ENCODE data around the gene SKIDA1. TPM values are rescaled to one million over a fixed set of nuclear protein-coding genes. Genes with fewer than 3 reads are reported as not detected.

The SKIDA1 gene
- total and polyA plus RNA-seq, 4 donors: 0.10 to 1.6 (median 0.80) TPM

DNA sequence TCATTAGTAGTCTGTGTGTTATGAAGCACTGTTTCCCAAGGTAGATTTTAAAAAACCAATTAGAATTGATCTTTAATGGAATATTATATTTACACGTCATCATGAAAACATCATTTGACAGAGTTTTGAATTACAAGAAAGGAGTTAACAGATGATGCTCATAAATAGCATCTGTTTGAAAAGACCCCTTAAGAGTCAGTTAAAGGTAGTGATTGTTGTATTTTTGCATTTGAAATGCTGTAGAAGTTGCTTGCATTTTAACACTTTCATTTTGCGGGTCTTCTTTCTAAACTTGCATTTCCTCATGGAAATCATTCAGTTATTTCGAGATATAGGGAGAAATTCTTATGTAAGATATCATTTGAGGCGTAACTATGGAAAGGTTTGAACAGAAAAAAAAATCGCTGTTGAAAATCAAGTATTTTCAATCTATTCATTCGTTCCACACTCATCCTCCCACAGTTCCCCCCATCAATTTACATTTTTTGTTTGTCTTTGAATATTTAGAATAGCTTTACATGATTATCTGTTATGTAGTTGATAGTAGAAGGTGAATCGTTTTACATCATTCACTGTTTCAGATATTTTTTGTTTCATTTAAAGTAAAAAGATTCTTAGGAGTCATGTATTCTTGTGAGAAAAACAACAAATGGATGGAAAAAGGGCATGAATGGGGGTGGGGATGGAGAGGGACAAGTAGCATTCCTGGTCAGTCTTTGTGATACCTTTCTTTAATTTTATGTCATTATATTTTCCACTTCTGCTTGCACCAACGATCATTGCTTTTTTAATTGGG, 3.0 kb upstream of the SKIDA1 start:
- DNase-seq (peak in 2 of 3 donors; percentile 55 to 71), ATAC-seq (ENCODE audit: insufficient read depth, low FRiP score) (no peak)
- Histone ChIP-seq H3K4me3 (no peak overlapping the region), H3K9ac (ENCODE audit: insufficient read depth in 1 of 2, low read length in 2 of 2) (peak overlapping the region in 1 of 2 donors; percentile 72), H3K36me3 (ENCODE audit: control insufficient read depth in 4 of 4, insufficient read depth in 4 of 4, low read length in 4 of 4) (no peaks in the 10 kb centered on the region), H3K4me1 (ENCODE audit: control insufficient read depth in 5 of 5, insufficient read depth in 5 of 5, low read length in 5 of 5) (peaks cover 0 to 44% (median 1%) of the 10 kb centered on the region in 5 donors), H3K27me3 (ENCODE audit: control insufficient read depth in 3 of 3, insufficient read depth in 3 of 3, low read length in 2 of 3) (no peaks in the 10 kb centered on the region), H3K27ac (ENCODE audit: low read depth in 1 of 2, low read length in 1 of 2) (peak overlapping the region in 1 of 2 donors; percentile 97), H3K9me3 (ENCODE audit: control insufficient read depth in 4 of 4, insufficient read depth in 3 of 4, low read length in 3 of 4) (no peaks in the 10 kb centered on the region)
- TF ChIP-seq, protein P1, sequence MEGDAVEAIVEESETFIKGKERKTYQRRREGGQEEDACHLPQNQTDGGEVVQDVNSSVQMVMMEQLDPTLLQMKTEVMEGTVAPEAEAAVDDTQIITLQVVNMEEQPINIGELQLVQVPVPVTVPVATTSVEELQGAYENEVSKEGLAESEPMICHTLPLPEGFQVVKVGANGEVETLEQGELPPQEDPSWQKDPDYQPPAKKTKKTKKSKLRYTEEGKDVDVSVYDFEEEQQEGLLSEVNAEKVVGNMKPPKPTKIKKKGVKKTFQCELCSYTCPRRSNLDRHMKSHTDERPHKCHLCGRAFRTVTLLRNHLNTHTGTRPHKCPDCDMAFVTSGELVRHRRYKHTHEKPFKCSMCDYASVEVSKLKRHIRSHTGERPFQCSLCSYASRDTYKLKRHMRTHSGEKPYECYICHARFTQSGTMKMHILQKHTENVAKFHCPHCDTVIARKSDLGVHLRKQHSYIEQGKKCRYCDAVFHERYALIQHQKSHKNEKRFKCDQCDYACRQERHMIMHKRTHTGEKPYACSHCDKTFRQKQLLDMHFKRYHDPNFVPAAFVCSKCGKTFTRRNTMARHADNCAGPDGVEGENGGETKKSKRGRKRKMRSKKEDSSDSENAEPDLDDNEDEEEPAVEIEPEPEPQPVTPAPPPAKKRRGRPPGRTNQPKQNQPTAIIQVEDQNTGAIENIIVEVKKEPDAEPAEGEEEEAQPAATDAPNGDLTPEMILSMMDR (IDR thresholded peaks at IDR 0.05; ENCODE audit: control extremely low read depth, extremely low read depth): no peak
- WGBS, 2 donors: 35 to 56% methylated on average over 8 of the region's 8 CpGs

GRCh38 chr10:21527598-21528235, 2.2 kb upstream of the SKIDA1 start:
- Histone ChIP-seq H3K9ac (ENCODE audit: insufficient read depth in 1 of 2, low read length in 2 of 2) (peak overlapping the region; percentile 28 to 72), H3K4me3 (no peak overlapping the region), H3K9me3 (ENCODE audit: control insufficient read depth in 4 of 4, insufficient read depth in 3 of 4, low read length in 3 of 4) (no peaks in the 10 kb centered on the region), H3K27ac (ENCODE audit: low read depth in 1 of 2, low read length in 1 of 2) (peak overlapping the region; percentile 97 to 98), H3K36me3 (ENCODE audit: control insufficient read depth in 4 of 4, insufficient read depth in 4 of 4, low read length in 4 of 4) (no peaks in the 10 kb centered on the region), H3K27me3 (ENCODE audit: control insufficient read depth in 3 of 3, insufficient read depth in 3 of 3, low read length in 2 of 3) (no peaks in the 10 kb centered on the region), H3K4me1 (ENCODE audit: control insufficient read depth in 5 of 5, insufficient read depth in 5 of 5, low read length in 5 of 5) (peaks cover 0 to 45% (median 8%) of the 10 kb centered on the region in 5 donors)
- TF ChIP-seq, protein P1 (IDR thresholded peaks at IDR 0.05; ENCODE audit: control extremely low read depth, extremely low read depth): no peak
- DNase-seq (peak in 2 of 3 donors; percentile 78 to 82), ATAC-seq (ENCODE audit: insufficient read depth, low FRiP score) (no peak)
- 8 to 14% methylated on average over 18 of the region's 18 CpGs for WGBS, 2 donors

DNA sequence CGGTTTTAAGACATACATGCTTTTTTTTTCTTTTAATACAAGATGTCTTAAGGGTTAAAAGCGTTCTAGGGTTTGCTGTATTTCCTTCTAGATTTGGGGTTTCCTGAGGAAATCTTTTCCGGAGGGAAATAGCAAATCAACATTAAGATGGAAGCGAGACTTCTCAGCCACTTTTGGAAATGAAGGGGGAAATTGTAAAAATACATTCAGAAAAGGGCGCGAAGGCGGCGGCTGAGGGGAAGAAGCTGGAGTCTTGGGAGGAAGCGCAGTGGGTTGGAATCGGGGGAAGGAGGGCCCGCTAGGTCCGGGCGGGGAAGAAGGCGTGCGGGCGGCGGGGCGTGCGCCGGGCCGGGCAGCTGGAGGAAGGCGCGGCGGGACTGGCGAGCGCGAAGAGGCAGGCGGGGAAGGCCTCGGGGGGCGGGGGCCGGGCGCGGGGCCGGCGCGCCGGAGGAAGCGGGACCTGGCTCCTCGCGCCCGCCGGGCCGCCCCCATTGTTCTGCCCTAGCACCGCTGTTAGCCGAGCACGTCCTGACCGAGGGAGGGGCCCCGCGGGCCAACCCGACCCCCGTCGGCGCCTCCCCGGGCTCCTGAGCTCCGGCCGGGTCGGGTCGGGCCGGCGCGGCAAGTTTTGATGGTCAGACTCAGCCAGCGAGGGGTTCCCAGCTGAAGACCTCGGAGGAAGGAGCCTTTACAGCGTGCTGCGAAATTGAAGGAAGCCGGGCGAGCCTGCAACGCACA, 1.5 kb upstream of the SKIDA1 start:
- Histone ChIP-seq H3K9me3 (ENCODE audit: control insufficient read depth in 4 of 4, insufficient read depth in 3 of 4, low read length in 3 of 4) (no peaks in the 10 kb centered on the region), H3K9ac (ENCODE audit: insufficient read depth in 1 of 2, low read length in 2 of 2) (peak overlapping the region; percentile 85 to 99), H3K27me3 (ENCODE audit: control insufficient read depth in 3 of 3, insufficient read depth in 3 of 3, low read length in 2 of 3) (no peaks in the 10 kb centered on the region), H3K27ac (ENCODE audit: low read depth in 1 of 2, low read length in 1 of 2) (peak overlapping the region; percentile 97 to 98), H3K4me3 (peak overlapping the region; percentile 56), H3K4me1 (ENCODE audit: control insufficient read depth in 5 of 5, insufficient read depth in 5 of 5, low read length in 5 of 5) (peaks cover 0 to 47% (median 10%) of the 10 kb centered on the region in 5 donors), H3K36me3 (ENCODE audit: control insufficient read depth in 4 of 4, insufficient read depth in 4 of 4, low read length in 4 of 4) (no peaks in the 10 kb centered on the region)
- peak; percentile 49 for ATAC-seq (ENCODE audit: insufficient read depth, low FRiP score)
- whole genome bisulfite sequencing, 2 donors: 0 to 1% methylated on average over 37 to 68 of the region's 68 CpGs
- DNase-seq: peak; percentile 74 to 80 (median 76)
- TF ChIP-seq, protein P1 (IDR thresholded peaks at IDR 0.05; ENCODE audit: control extremely low read depth, extremely low read depth): no peak

Measured in lung (tissue), 12 donors.